Ishikawa (cell line): ENCODE measurements around the gene TF.

ENCODE experiments used
- CEBPB ChIP-seq: IDR thresholded peaks from 2 replicates; pipeline ENCODE4 v1.6.1; 2012
- CREB1 ChIP-seq: IDR thresholded peaks from 2 replicates; pipeline ENCODE4 v1.6.1; 2012; ENCODE audit warnings: low read depth
- EGR1 ChIP-seq: IDR thresholded peaks from 2 replicates; pipeline ENCODE4 v1.6.1; 2012
- EP300 ChIP-seq: IDR thresholded peaks from 2 replicates; pipeline ENCODE4 v1.6.1; 2012; ENCODE audit warnings: borderline replicate concordance
- FOXM1 ChIP-seq: IDR thresholded peaks from 2 replicates; pipeline ENCODE4 v1.6.1; 2012; ENCODE audit warnings: low read depth, borderline replicate concordance
- MAX ChIP-seq: IDR thresholded peaks from 2 replicates; pipeline ENCODE4 v1.6.1; 2012
- RAD21 ChIP-seq: IDR thresholded peaks from 2 replicates; pipeline ENCODE4 v1.6.1; 2012; ENCODE audit warnings: low read depth
- REST ChIP-seq: IDR thresholded peaks from 2 replicates; pipeline ENCODE4 v1.6.1; 2012; ENCODE audit warnings: low read depth, mild to moderate bottlenecking
- TAF1 ChIP-seq: IDR thresholded peaks from 2 replicates; pipeline ENCODE4 v1.6.1; 2012; ENCODE audit warnings: low read depth, mild to moderate bottlenecking
- TCF12 ChIP-seq: IDR thresholded peaks from 2 replicates; pipeline ENCODE4 v1.6.1; 2012; ENCODE audit warnings: low read depth
- TEAD4 ChIP-seq: IDR thresholded peaks from 2 replicates; pipeline ENCODE4 v1.6.1; 2012
- YY1 ChIP-seq: IDR thresholded peaks from 2 replicates; pipeline ENCODE4 v1.6.1; 2012; ENCODE audit warnings: low read depth
- ZBTB7A ChIP-seq: IDR thresholded peaks from 2 replicates; pipeline ENCODE4 v1.6.1; 2012; ENCODE audit warnings: low read depth
- TF ChIP-seq, protein P1 (sequence below): IDR thresholded peaks from 2 replicates; pipeline ENCODE4 v1.6.1; 2012

- TF ChIP-seq MAX (no peak), RAD21 (no peak), CEBPB (no peak), EP300 (no peak), TCF12 (no peak), ZBTB7A (no peak), EGR1 (no peak), FOXM1 (no peak), TAF1 (no peak), REST (no peak), TEAD4 (no peak), YY1 (no peak), CREB1 (no peak)
- TF ChIP-seq, protein P1, sequence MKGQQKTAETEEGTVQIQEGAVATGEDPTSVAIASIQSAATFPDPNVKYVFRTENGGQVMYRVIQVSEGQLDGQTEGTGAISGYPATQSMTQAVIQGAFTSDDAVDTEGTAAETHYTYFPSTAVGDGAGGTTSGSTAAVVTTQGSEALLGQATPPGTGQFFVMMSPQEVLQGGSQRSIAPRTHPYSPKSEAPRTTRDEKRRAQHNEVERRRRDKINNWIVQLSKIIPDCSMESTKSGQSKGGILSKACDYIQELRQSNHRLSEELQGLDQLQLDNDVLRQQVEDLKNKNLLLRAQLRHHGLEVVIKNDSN: no peak
Measured at GRCh38 chr3:133835418-133835743, 89.2 kb downstream of the TF start.
